Measurements from ENCODE around the gene MIER2.

DNA sequence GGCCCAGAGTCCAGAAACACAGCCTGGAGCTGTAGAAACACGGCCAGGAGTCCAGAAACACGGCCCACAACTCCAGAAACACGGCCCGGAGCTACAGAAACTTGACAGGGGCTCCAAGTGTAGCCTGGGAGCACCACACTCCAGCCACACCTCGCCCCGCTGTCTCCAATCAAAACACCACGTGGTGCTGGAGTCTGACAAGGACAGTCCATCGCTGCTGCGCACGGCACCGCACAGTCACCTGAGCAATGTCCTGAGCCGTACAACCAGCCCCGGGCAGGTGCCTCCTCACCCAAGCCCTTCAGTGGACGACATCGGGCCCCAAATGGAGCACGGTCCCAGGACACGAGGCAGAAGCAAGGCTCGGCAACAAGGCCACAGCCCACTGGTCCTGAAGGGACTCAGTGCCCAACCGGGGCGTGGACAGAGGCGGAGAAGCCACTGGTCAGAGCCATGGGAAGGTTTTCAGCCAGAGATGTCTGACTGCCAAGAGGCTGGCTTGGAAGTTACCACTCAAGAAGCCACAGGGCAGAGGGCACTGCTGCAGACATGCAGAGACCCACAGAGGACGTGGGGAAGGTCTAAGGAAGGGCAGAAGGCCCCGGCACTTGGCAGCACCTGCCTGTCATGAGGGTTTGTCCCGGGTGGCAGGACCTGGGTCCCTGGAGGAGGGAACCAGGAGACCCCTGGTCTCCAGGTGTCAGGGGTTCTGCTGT, 33.7 kb downstream of the MIER2 start:
- TF ChIP-seq KLF5 (IDR thresholded peaks at IDR 0.05; ENCODE audit: partially characterized antibody) = no peak
- no peak for TF ChIP-seq CTCF (IDR thresholded peaks at IDR 0.05 in 2 of 3, conservative IDR thresholded peaks at IDR 0.05 in 1 of 3; ENCODE audit: control insufficient read depth in 2 of 3, extremely low read depth in 1 of 3, insufficient read depth in 1 of 3, low read depth in 3 of 3, low read length in 3 of 3)
- TF ChIP-seq EZH2 (IDR thresholded peaks at IDR 0.05; ENCODE audit: borderline replicate concordance, control insufficient read depth, low read depth, low read length) = no peak
- TF ChIP-seq MXI1 (IDR thresholded peaks at IDR 0.05; ENCODE audit: low read depth, low read length) = no peak

Measured in GM12878 (cell line).